AG09309 (cell line): Measurements from ENCODE around the gene EFCAB14.

Source experiments
- DNase-seq: peaks from one replicate; pipeline ENCODE4 v3.0.0-alpha.2; 2010; ENCODE audit warnings: low read depth
- H3K4me3 ChIP-seq: 2 replicates; pipeline ENCODE4 v1.5.1; 2011; ENCODE audit warnings: mild to moderate bottlenecking, low read depth, low read length, moderate library complexity; ENCODE audit not compliant: control insufficient read depth
- TF ChIP-seq, protein P1 (sequence below): IDR thresholded peaks from 2 replicates; pipeline ENCODE4 v1.5.1; 2011; ENCODE audit warnings: mild to moderate bottlenecking, low read depth, low read length, inconsistent platforms; ENCODE audit not compliant: insufficient read depth, control insufficient read depth; ENCODE audit errors: missing control alignments

The EFCAB14 gene

DNA sequence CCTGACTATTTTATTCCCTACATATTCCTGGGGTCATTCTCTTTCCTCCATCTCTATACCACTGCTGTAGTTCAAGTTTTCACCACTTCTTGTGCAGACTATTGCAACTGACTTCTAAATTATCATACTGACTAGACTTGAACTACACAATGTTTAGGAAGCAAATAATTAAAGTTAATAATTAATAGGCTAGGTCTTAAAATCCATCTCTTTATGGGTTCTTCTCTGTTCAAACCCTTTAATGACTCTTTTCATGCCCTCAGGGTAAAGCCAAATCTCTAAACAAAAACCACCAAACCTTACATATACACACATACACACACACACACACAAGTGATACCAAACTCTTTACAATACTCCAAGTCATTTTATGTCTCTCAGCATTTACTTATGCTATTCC, 80.0 kb downstream of the EFCAB14 start:
- DNase-seq, result no peak
- no peak overlapping the region for H3K4me3 ChIP-seq
- TF ChIP-seq, protein P1, sequence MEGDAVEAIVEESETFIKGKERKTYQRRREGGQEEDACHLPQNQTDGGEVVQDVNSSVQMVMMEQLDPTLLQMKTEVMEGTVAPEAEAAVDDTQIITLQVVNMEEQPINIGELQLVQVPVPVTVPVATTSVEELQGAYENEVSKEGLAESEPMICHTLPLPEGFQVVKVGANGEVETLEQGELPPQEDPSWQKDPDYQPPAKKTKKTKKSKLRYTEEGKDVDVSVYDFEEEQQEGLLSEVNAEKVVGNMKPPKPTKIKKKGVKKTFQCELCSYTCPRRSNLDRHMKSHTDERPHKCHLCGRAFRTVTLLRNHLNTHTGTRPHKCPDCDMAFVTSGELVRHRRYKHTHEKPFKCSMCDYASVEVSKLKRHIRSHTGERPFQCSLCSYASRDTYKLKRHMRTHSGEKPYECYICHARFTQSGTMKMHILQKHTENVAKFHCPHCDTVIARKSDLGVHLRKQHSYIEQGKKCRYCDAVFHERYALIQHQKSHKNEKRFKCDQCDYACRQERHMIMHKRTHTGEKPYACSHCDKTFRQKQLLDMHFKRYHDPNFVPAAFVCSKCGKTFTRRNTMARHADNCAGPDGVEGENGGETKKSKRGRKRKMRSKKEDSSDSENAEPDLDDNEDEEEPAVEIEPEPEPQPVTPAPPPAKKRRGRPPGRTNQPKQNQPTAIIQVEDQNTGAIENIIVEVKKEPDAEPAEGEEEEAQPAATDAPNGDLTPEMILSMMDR, result no peak

DNA sequence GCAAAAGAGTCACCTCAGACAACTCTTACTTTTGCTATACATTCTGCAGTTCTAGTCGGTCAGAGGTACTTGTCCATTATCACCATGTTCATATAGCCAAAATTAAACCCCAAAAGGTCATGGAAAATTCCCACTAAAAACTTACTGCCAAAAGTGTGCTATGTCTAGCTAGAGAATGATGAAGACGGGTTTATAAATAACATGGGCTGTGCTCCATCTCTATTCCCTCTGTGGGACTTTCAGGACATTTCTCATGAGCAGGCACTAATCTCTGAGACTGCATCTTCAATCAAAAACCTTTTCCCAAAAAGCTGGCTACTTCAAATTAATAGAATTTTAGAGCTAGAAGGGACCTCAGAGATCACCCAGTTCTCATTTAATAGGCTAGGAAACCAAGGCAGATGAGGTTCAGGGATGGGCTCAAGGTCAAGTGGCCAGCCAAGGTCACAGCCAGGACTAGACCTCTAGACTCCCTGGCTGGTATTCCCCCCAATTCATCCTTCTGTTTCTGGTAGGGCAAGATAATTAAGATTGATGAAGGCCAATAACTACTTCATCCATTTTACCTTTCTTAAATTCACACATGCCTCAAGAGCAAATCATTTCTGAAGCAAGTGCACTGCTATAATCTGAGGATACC, 81.3 kb downstream of the EFCAB14 start:
- TF ChIP-seq, protein P1, result no peak
- DNase-seq, result no peak
- H3K4me3 ChIP-seq, result no peak overlapping the region

DNA sequence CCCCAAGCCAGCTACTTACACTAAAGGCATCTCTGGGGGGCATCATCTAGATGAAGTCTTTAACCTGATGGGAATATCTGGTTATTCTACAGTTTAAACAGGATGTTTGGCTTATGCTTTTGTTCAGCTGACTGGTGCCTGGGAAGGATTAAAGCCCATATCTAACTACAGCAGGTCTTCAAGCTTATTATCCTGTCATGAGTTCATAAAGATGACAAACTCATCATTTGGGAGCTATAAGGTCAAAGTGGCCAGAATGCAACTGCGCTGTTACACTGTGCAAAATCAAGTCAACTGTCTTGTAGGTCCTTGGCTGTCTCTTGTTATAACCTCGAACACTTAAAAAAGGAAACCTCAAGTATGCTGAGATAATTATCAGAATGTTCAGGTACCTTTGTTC, 83.7 kb downstream of the EFCAB14 start:
- TF ChIP-seq, protein P1, result no peak
- no peak for DNase-seq
- H3K4me3 ChIP-seq, result no peak overlapping the region

DNA sequence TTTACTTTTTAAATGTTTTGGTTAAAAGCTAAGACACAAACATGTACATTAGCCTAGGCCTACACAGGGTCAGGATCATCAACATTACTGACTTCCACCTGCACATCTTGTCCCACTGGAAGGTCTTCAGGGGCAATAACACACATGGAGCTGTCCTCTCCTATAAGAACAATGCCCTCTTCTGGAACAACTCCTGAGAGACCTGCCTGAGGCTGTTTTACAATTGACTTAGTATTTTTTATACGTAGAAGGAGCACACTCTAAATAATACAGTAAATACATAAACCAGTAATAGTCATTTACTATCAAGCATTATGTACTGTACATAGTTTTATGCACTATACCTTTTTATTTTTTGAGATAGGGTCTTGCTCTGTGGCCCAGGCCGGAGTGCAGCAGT, 88.2 kb downstream of the EFCAB14 start:
- TF ChIP-seq, protein P1, result no peak

More for the DNA sequence above, 88.2 kb downstream of the EFCAB14 start:
- no peak overlapping the region for H3K4me3 ChIP-seq
- no peak for DNase-seq
